OCI-LY7 (cell line): Measurements from ENCODE around the gene SP8. TPM values are rescaled to one million over a fixed set of nuclear protein-coding genes. Genes with fewer than 3 reads are reported as not detected.

ENCODE experiments used
- BruUV-seq: library from RNA; stranded (reverse); fragments of 400-500 nt; replicated peaks from 2 replicates; lab custom pipeline; 2021; lab: Mats Ljungman, UMichigan
- CTCF ChIA-PET: fragments of 300-600 bp; sonication (Branson Sonifier 250); formaldehyde crosslinking; loops from one replicate; lab custom pipeline; 2022; ENCODE audit warnings: antibody characterized with exemption; ENCODE audit not compliant: unreplicated experiment; lab: Charles Lee
- POLR2A ChIA-PET: fragments of 300-600 bp; sonication (Branson Sonifier 250); formaldehyde crosslinking; loops from one replicate; lab custom pipeline; 2022; ENCODE audit warnings: antibody characterized with exemption; lab: Charles Lee
- DNase-seq: peaks from one replicate; pipeline ENCODE4 v3.0.0-alpha.2; 2015; ENCODE audit warnings: low spot score
- H2AFZ ChIP-seq: fragments of 200-600 bp; sonication (generic), shearing (Covaris generic); 2 replicates; pipeline ENCODE4 v1.6.1; 2014; ENCODE audit warnings: mild to moderate bottlenecking, antibody characterized with exemption, low read length, moderate library complexity
- H3K27ac ChIP-seq: fragments of 200-600 bp; sonication (generic); 2 replicates; pipeline ENCODE4 v1.5.1; 2014; ENCODE audit warnings: mixed run types, low read depth, mild to moderate bottlenecking, moderate library complexity, low read length, inconsistent platforms; ENCODE audit not compliant: poor library complexity, severe bottlenecking
- H3K36me3 ChIP-seq: fragments of 200-600 bp; sonication (generic); 2 replicates; pipeline ENCODE4 v1.6.1; 2014; ENCODE audit warnings: mild to moderate bottlenecking, antibody characterized with exemption, low read length, moderate library complexity, mixed read lengths; ENCODE audit not compliant: insufficient read depth
- H3K4me1 ChIP-seq: fragments of 200-600 bp; sonication (generic); 2 replicates; pipeline ENCODE4 v1.5.1; 2014; ENCODE audit warnings: mild to moderate bottlenecking, low read length; ENCODE audit not compliant: insufficient read depth, poor library complexity, severe bottlenecking
- H3K4me2 ChIP-seq: fragments of 200-600 bp; sonication (generic); 2 replicates; pipeline ENCODE4 v1.6.1; 2014; ENCODE audit warnings: mild to moderate bottlenecking, low read length
- H3K4me3 ChIP-seq: fragments of 200-600 bp; sonication (generic); 2 replicates; pipeline ENCODE4 v1.5.1; 2014; ENCODE audit warnings: mild to moderate bottlenecking, low read depth, low read length; ENCODE audit not compliant: poor library complexity, severe bottlenecking
- H3K79me2 ChIP-seq: fragments of 200-600 bp; sonication (generic); 2 replicates; pipeline ENCODE4 v1.6.1; 2016; ENCODE audit warnings: low read depth, mild to moderate bottlenecking, low read length, moderate library complexity, mixed read lengths; ENCODE audit not compliant: insufficient read depth
- H3K9me2 ChIP-seq: fragments of 200-600 bp; sonication (generic); 2 replicates; pipeline ENCODE4 v1.6.1; 2016; ENCODE audit warnings: mild to moderate bottlenecking, low read length, mixed read lengths; ENCODE audit not compliant: insufficient read depth
- H3K9me3 ChIP-seq: fragments of 200-600 bp; sonication (generic); 2 replicates; pipeline ENCODE4 v1.6.1; 2014; ENCODE audit warnings: mild to moderate bottlenecking, mixed run types, low read length, mixed read lengths
- H4K20me1 ChIP-seq: fragments of 200-600 bp; sonication (generic); 2 replicates; pipeline ENCODE4 v1.6.1; 2014; ENCODE audit warnings: mild to moderate bottlenecking, antibody characterized with exemption, low read length, moderate library complexity, mixed read lengths; ENCODE audit not compliant: insufficient read depth
- CTCF ChIP-seq: fragments of 200-600 bp; sonication (generic); conservative IDR thresholded peaks from 2 replicates; pipeline ENCODE4 v1.5.1; 2014; ENCODE audit warnings: mild to moderate bottlenecking, antibody characterized with exemption, low read length, moderate library complexity, mixed read lengths
- EZH2phosphoT487 ChIP-seq: fragments of 200-600 bp; sonication (generic); IDR thresholded peaks from 2 replicates; pipeline ENCODE4 v1.6.1; 2018; ENCODE audit warnings: low read depth, borderline replicate concordance, mild to moderate bottlenecking, mixed run types, antibody characterized with exemption, low read length, moderate library complexity, mixed read lengths
- intact Hi-C: fragments of 100-400 bp; cut with micrococcal nuclease; formaldehyde crosslinking; loops from one replicate; pipeline ENCODE4 v1.10.0; 2022; ENCODE audit not compliant: unreplicated experiment
- total RNA-seq, 2 experiments: library from RNA; depleted of rRNA in 1 of 2; stranded (reverse); fragments of >200 nt in 1 of 2; shearing (Covaris generic) in 1 of 2; gene quantifications; 2 replicates each; pipeline ENCODE4 v1.2.3, GENCODE V29; 2014 to 2022

The SP8 gene
- total RNA-seq, 2 experiments from 2014 or later: not detected

- Histone ChIP-seq H3K4me3 (no peak overlapping the region), H3K4me2 (no peak overlapping the region), H3K27ac (no peak overlapping the region), H3K9me3 (no peaks in the 10 kb centered on the region), H3K79me2 (no peaks in the 10 kb centered on the region), H3K36me3 (no peaks in the 10 kb centered on the region), H4K20me1 (no peaks in the 10 kb centered on the region), H2AFZ (no peak overlapping the region), H3K4me1 (no peaks in the 10 kb centered on the region), H3K9me2 (no peaks in the 10 kb centered on the region)
- POLR2A ChIA-PET: no interaction called here
- no TSS peak for BruUV-seq
- intact Hi-C loops: no loop called here
- CTCF ChIA-PET: no interaction called here
- TF ChIP-seq EZH2phosphoT487: no peak
- TF ChIP-seq CTCF: no peak
- no peak for DNase-seq
These were observed 39.7 kb downstream of the SP8 start for GRCh38 chr7:20747001-20747400.

- Histone ChIP-seq H3K36me3 (no peaks in the 10 kb centered on the region), H3K4me3 (no peak overlapping the region), H3K27ac (no peak overlapping the region), H3K79me2 (no peaks in the 10 kb centered on the region), H3K4me2 (no peak overlapping the region), H3K9me3 (no peaks in the 10 kb centered on the region), H3K9me2 (no peaks in the 10 kb centered on the region), H4K20me1 (no peaks in the 10 kb centered on the region), H2AFZ (no peak overlapping the region), H3K4me1 (no peaks in the 10 kb centered on the region)
- BruUV-seq: no TSS peak
- POLR2A ChIA-PET: no interaction called here
- no peak for DNase-seq
- intact Hi-C loops: no loop called here
- TF ChIP-seq EZH2phosphoT487 (no peak), CTCF (no peak)
- CTCF ChIA-PET: no interaction called here
These were observed 41.0 kb downstream of the SP8 start for GRCh38 chr7:20745702-20746101.

- H3K79me2 ChIP-seq: no peaks in the 10 kb centered on the region
- POLR2A ChIA-PET: interaction anchor here (0.8 kb wide), 1 partner anchor 40 kb away, joined by 4 read pairs; no protein-coding TSS in a partner anchor
- no peaks in the 10 kb centered on the region for H3K9me2 ChIP-seq
- H3K4me2 ChIP-seq: no peak overlapping the region
- no peaks in the 10 kb centered on the region for H4K20me1 ChIP-seq
- intact Hi-C loops: no loop called here
- no peaks in the 10 kb centered on the region for H3K4me1 ChIP-seq
- BruUV-seq: no TSS peak
- no peak overlapping the region for H3K4me3 ChIP-seq
- CTCF ChIA-PET: no interaction called here
- TF ChIP-seq EZH2phosphoT487 (no peak), CTCF (peak; percentile 34; the same call in 1 of the 2 replicates)
- H3K27ac ChIP-seq: no peak overlapping the region
- no peak for DNase-seq
- H2AFZ ChIP-seq: no peak overlapping the region
- H3K36me3 ChIP-seq: no peaks in the 10 kb centered on the region
- no peaks in the 10 kb centered on the region for H3K9me3 ChIP-seq
These were observed 41.7 kb downstream of the SP8 start for GRCh38 chr7:20744954-20745446.
